GM06990 (cell line): ENCODE data around the gene ARHGAP11A.

Source experiments
- DNase-seq: peaks from one replicate; pipeline ENCODE4 v3.0.0-alpha.2; 2011; ENCODE audit not compliant: insufficient read length; ENCODE audit errors: extremely low read depth
- H3K27me3 ChIP-seq: replicated peaks from 2 replicates; pipeline ENCODE4 v1.6.0; 2011; ENCODE audit warnings: low read length; ENCODE audit not compliant: control insufficient read depth, insufficient read depth
- H3K36me3 ChIP-seq: 2 replicates; pipeline ENCODE4 v1.5.1; 2011; ENCODE audit warnings: low read length; ENCODE audit not compliant: control insufficient read depth, insufficient read depth
- H3K4me3 ChIP-seq: replicated peaks from 2 replicates; pipeline ENCODE4 v1.5.1; 2011; ENCODE audit warnings: low read depth, mild to moderate bottlenecking, control low read depth, low read length
- TF ChIP-seq, protein P1 (sequence below): IDR thresholded peaks from 2 replicates; pipeline ENCODE4 v1.5.1; 2011; ENCODE audit warnings: low read length, control low read depth, mild to moderate bottlenecking, inconsistent platforms; ENCODE audit not compliant: insufficient read depth, poor library complexity, severe bottlenecking

The ARHGAP11A gene

DNA sequence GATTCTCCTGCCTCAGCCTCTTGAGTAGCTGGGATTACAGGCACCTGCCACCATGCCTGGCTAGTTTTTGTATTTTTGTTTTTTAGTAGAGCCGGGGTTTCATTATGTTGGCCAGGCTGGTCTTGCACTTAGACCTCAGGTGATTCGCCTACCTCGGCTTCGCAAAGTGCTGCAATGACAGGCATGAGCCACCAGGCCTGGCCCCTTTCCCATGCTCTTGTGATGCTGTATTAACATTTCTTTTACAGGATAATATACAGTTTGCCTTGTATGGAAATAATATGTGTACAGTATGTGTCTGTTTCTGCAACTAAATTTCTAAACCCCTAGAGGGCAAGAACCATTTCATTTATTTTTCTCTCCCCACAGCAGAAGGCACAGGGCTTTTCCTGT, 64.0 kb downstream of the ARHGAP11A start:
- DNase-seq, result no peak
- Histone ChIP-seq H3K27me3 (no peaks in the 10 kb centered on the region), H3K4me3 (no peak overlapping the region), H3K36me3 (no peaks in the 10 kb centered on the region)
- TF ChIP-seq, protein P1, sequence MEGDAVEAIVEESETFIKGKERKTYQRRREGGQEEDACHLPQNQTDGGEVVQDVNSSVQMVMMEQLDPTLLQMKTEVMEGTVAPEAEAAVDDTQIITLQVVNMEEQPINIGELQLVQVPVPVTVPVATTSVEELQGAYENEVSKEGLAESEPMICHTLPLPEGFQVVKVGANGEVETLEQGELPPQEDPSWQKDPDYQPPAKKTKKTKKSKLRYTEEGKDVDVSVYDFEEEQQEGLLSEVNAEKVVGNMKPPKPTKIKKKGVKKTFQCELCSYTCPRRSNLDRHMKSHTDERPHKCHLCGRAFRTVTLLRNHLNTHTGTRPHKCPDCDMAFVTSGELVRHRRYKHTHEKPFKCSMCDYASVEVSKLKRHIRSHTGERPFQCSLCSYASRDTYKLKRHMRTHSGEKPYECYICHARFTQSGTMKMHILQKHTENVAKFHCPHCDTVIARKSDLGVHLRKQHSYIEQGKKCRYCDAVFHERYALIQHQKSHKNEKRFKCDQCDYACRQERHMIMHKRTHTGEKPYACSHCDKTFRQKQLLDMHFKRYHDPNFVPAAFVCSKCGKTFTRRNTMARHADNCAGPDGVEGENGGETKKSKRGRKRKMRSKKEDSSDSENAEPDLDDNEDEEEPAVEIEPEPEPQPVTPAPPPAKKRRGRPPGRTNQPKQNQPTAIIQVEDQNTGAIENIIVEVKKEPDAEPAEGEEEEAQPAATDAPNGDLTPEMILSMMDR, result no peak

DNA sequence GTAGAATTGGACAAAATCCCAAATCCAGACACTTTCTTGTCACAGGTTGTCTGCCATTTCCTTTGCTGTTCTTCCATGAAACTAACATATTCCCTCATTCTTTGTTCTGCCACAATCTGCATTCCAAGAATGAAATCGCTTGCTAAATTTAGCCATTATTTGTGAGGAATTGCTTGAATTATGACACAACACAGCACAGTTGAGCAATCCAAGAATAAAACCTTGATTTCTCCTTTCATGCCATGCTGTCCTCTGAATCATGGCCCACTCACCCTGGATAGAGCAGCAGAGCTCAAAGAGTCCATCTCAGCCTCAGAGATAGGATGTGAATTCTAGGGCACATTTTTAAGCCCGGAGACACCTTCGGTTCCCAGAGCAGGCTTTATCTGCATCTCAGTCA, 67.3 kb downstream of the ARHGAP11A start:
- DNase-seq, result no peak
- H3K36me3 ChIP-seq, result no peaks in the 10 kb centered on the region
- H3K27me3 ChIP-seq, result no peaks in the 10 kb centered on the region
- TF ChIP-seq, protein P1, result no peak
- H3K4me3 ChIP-seq, result no peak overlapping the region

DNA sequence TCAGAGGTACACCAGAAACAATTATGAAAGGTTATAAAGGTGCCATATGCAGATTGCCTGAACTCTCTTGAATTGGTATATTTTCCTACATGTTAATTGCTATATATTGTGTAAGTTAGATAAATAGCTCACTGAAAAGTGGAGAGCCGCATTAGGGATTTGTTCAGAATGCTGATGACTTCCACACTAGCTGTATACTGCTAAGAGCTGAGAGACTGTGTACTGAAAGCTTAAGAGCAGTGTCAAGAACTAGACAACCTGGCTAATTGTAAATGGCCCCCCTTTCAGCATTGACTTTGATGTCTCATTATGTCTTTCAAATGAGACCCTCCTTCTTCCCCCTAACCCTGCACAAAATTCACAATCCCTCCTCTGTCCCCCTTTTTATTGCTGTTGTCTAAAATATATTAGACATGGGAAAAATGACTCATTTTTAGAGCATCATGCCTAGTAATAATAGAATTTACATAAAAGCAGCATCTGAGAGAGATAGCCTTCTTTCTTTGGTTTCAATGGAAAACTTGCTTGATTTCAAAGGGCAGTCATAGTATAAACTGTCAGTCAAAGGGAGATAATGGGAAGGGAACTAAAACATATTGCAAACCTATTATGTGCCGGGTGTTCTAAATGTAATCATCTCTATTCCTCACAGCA, 67.8 kb downstream of the ARHGAP11A start:
- H3K36me3 ChIP-seq, result no peaks in the 10 kb centered on the region
- H3K4me3 ChIP-seq, result no peak overlapping the region
- DNase-seq, result no peak
- H3K27me3 ChIP-seq, result no peaks in the 10 kb centered on the region
- TF ChIP-seq, protein P1, result no peak

DNA sequence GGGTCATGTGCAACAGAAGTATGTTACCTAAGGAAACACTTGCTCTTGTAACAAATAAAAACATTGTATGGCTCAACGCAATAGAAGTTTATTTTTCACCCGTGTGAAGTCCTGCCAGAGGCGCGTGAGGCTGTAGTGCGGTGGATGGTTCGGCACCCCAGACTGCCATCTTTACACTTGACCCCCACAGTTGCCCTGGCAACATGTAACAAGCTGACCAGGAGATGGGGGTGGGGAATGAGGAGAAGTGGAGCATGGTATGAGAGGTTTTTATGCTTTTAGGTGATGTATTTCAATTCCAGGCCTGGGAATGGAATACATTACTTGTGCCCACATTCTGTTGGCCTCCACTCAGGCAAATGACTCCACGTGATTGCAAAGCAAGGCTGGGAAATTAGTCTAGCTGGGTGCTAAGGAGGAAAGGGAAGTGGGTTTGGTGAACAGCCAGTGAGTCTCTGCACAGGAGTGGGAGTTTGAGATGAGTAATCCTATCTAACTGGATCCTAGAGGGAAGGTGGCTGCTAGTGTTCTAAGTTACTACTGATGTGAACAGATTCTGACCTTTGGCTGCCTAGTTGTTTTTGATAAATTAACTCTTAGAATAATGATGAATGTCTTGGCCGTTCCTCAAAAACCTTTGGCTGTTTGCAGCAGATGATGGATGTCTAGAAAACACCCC, 68.7 kb downstream of the ARHGAP11A start:
- Histone ChIP-seq H3K4me3 (no peak overlapping the region), H3K36me3 (no peaks in the 10 kb centered on the region), H3K27me3 (no peaks in the 10 kb centered on the region)
- TF ChIP-seq, protein P1, result no peak
- DNase-seq, result no peak

DNA sequence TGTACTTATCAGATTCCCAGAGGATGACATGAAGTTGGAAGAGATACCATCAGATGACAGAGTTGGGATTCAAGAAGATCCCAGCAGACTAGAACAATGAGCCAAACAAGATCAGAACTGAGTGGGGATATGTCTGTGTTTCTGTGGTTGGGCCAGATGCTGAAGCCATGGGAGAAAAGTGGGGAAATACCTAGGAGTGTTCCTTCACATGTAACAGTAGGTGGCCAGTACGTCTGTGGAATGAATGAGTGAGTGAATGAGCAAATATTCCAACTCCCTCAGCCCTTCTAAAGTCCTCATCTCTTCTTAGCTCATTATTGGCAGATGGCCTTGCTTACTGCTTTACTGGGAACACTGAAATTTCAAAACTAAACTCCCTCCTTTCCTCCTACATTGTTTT, 70.3 kb downstream of the ARHGAP11A start:
- no peak for DNase-seq
- H3K36me3 ChIP-seq, result no peaks in the 10 kb centered on the region
- H3K27me3 ChIP-seq, result no peaks in the 10 kb centered on the region
- TF ChIP-seq, protein P1, result no peak
- H3K4me3 ChIP-seq, result no peak overlapping the region
